HG03342 (cell line): ENCODE measurements around the gene ISG20L2.
"Not testable (repeated sequence)": the region's sequence is repeated elsewhere in the genome, so short reads cannot be mapped to it uniquely, and the experiment has no call there.

Experiments
- ATAC-seq: cut with Tn5 transposase; IDR thresholded peaks from one replicate; pipeline ENCODE4 v1.9.1; 2021; ENCODE audit warnings: mild to moderate bottlenecking, moderate library complexity; ENCODE audit not compliant: unreplicated experiment

Gene ISG20L2, protein sequence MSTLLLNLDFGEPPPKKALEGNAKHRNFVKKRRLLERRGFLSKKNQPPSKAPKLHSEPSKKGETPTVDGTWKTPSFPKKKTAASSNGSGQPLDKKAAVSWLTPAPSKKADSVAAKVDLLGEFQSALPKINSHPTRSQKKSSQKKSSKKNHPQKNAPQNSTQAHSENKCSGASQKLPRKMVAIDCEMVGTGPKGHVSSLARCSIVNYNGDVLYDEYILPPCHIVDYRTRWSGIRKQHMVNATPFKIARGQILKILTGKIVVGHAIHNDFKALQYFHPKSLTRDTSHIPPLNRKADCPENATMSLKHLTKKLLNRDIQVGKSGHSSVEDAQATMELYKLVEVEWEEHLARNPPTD

DNA sequence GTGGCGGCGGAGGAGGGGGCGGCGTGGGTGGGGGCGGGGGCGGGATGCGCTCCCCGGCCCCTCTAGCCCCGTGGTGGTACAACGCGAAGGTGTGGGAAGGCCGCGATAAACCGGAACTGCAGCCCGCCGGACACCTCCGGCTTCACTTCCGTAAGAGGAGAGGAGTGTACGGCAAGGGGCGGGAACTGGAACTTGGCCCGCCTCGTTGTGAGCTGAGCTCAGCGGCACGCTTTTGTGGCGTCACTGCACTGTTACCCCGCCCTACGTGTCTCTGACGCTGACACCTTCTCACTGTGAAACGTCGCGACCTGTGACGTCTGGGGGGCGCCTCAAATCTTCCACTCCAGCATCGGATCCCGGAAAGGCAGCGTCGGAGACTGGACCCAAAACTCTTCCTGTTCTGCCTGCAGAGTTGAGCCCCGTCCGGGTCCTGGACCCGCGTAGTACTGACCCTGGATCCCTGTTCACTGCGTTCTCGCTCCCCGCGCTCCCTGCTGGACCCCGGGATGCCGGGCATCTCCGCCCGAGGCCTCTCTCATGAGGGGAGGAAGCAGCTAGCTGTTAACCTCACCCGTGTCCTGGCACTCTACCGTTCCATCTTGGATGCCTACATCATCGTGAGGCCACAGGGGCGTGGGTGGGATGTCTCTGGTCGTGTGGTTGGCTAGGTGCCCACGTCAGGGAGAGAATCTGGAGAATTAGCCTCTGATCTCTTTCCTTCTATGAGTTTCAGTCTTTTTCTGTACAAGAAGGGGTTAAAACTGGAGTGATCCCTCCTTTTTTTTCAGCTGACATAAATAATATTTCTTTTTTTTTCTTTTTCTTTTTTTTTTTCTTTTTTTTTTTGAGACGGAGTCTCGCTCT, at the start of gene ISG20L2:
Gene ISG20L2 (minus strand): TSS at position 168 of the 864 bp plus-strand sequence. CDS start 1,114 bp downstream, outside the sequence.
- ATAC-seq, result peak; percentile 83

DNA sequence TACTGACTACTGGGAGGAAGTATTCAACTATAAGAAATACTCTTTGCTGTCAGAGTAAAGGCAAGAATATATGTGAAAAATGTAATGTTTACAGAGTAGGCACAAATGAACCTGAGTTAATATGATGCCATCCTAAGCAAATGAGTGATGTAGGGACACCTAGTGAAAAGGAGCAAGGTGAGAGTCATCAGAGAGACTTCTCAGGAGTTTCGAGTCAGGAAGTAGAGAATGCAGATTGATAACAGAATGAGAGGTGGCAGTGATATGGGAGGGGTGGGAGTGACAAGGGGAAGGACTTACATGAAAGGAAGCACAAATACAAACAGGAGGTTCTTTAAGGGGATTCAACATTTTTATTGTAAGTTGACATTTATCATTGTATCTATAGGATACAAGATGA, 49.0 kb upstream of the ISG20L2 start:
- ATAC-seq, result no peak

DNA sequence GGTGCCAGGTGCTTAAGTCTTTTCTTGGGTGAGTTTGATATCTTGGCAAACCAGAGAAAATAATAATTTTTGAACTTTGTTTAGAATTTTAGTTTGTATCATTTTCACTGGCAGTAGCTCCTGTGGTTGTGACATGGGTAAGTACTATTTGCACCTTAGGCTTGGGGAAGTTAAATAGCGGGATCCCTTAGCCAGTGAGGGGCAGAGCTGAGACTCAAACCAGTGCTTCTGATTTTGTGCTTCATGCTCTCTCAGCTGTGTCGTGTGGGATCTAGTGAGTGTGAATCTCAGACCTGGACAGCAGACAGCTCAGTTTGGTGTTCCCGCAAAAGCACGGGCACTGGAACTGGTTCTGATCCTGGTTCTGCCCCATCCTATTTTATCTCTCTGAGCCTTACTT, 48.4 kb upstream of the ISG20L2 start:
- ATAC-seq, result no peak

DNA sequence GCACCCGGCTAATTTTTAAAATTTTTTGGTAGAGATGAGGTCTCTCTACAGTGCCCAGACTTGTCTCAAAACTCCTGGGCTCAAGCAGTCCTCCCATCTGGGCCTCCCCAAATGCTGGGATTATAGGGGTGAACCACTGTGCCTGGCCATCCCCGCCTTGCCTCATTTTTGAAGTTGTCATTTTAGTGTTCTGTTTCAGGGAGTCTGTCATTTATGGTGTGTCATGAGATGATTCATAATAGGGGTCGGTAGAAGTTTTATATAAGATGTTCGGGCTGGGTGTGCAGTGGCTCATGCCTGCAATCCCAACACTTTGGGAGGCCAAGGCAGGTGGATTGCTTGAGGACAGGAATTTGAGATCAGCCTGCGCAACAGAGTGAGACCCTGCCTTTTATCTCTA, 47.2 kb upstream of the ISG20L2 start:
- no peak for ATAC-seq

DNA sequence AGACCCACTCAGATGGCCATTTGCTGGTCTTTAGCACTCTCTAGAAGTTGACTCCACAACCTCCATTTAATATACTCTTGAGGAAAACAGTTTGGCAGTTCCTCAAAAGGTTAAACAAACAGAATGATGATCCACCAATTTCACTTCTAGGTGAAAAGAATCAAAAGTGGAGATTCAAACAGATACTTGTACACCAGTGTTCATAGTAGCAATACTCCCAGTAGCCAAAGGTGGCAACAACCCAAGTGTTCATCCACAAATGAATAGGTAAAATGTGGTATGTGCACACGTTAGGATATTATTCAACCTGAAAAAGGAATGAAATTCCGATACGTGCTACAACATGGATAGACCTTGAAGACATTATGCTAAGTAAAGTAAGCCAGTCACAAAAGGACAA, 45.0 kb upstream of the ISG20L2 start:
- no peak for ATAC-seq

DNA sequence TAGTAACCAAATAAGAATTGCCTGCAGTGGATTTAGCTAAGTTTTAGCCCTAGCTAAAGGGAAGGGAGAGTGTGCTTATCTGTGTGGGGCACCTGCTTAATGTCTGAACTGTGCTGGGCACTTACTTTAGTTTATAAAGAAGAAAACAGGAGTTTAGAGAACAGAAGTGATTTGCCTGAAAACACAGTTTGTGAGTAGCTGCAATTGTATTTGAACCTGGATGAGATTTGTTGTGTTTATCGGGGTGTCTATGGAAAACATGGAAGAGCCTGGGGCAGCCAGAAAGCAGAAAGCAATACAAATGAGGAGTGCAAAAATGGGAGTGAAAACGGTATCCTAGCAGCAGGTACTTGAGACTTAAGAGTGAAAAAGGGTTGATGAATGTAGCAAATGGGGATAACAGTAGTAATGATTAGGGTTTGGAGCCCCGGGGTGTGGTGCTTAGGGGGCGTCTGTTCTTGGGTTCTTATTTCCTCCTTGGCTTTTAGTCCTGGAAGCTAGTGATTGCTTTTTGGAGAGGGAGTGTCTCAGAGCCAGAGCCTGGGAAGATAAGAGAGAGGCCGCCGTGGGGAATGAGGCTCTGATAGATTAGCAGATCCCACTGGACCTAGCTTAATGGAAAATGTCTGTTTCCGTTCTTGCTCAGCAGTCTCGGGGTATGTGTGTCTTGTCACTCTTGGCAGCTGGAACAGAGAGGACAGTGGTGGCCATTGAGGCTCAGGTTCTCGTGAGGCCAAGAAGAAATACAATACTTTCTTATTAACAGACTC, 44.3 kb upstream of the ISG20L2 start:
- no peak for ATAC-seq

DNA sequence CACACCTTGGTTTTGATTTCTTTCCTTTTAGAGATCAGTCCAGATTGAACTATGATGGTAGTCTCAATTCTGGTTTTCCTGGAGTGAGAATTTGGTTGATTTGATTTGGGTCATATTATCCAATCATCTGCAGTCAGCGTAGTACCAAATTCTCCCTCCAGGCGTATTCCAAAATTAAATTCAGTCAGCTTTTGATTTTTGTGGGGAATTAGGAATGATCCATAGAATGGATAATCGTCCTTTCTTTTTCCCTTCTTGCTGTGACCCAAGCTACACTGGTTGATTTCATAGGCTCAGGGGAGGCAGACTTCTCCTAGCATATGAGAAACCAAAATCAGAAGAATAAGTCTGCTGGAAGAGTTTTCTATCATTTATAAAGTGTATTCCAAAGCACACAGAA, 43.7 kb upstream of the ISG20L2 start:
- no peak for ATAC-seq

DNA sequence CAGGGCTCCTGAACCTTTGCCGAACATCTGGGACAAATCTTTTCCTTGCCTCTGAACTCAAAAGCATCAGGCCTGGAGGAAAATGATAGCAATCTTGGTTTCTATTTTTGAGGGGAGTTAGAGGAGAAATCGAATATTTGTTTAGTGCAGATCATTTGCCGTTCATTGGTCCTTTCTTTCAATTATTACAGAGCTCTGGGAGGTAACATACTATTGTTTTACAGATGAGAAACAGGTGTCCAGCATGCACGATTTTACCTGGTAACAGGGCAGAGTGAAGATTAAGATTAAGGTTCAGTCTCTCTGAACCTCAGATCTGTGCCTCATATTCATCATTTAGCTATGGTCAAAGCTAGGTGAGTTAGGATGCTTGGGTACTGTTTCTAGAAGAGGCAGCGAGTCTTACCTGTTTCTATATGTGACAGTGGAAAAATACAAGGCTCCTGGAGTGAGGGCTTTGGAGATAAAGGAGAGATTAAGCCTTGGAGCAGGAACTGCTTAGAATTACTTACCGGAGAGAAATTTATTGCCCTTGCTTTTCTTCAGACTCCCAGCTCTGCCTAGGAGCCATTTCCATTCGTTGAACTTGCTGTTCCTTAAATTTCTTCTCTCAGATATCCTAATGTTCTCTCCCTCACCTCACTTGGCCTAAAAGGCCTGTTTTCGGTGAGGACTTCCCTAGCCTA, 40.2 kb upstream of the ISG20L2 start:
- no peak for ATAC-seq

DNA sequence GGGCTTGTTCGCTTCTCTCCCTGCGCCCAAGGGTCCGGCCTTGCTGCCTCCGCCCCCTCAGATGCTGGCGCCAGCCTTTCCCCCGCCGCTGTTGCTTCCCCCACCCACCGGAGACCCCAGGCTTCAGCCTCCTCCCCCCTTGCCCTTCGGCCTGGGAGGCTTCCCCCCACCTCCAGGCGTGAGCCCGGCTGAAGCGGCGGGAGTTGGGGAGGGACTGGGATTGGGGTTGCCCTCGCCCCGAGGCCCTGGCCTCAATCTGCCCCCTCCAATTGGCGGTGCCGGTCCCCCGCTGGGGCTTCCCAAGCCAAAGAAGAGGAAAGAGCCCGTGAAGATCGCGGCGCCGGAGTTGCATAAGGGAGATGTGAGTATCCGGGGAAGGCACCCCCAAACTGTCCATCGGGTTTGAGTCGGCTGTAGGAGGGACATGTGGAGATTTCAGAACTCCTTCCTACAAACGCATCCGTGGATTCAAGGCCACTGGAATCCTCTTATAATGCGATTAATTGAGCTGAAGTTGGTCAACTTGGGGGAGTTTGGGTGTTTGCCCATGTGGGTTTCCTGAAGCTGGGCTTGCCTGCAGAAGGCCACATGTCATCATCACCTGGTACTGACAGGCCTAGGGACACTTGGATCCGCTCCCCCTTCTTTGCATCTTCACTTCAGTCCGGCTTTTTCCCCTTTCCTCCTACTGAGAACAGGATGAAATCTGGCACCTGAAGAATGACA, 39.5 kb upstream of the ISG20L2 start:
- no peak for ATAC-seq

DNA sequence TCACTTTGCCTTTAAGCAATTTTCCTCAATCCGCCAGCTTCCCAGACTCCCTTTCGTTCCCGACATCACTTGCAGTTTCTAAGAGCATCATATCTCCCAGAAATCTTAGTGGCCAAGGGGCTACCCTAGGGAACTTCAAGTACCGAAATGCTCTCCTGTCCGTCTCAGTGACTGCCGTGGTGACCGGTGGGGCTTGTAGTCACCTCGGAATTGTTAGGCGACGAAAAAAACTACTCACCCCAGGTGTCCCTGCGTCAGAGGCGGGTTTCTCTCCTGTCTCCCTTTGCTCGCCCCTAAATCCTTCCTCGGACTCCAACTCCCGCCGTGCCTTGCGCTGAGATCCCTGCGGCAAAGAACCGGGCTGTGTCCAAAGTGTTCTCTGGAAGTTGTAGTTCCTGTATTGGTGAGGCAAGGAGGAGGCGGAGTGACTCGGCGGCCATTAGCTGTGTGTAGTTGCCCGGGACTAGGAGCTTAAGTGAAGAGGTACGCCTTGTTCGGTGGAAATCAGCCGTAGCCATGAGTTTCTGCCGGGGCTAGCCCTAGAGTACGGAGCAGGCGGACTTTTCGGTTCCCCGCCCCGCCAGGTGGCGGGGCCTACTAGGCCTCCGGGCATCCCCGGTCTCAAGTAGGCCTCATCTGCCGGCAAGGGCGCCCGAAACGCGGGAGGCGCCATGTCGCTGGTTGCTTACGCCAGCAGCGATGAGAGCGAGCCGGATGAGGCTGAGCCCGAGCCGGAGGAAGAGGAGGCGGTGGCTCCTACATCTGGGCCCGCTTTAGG, 38.7 kb upstream of the ISG20L2 start, which contains the start of gene PRCC:
Gene PRCC (plus strand): TSS at position 435 of the 778 bp plus-strand sequence. CDS start 237 bp downstream, at position 672.
- ATAC-seq, result peak; percentile 92

DNA sequence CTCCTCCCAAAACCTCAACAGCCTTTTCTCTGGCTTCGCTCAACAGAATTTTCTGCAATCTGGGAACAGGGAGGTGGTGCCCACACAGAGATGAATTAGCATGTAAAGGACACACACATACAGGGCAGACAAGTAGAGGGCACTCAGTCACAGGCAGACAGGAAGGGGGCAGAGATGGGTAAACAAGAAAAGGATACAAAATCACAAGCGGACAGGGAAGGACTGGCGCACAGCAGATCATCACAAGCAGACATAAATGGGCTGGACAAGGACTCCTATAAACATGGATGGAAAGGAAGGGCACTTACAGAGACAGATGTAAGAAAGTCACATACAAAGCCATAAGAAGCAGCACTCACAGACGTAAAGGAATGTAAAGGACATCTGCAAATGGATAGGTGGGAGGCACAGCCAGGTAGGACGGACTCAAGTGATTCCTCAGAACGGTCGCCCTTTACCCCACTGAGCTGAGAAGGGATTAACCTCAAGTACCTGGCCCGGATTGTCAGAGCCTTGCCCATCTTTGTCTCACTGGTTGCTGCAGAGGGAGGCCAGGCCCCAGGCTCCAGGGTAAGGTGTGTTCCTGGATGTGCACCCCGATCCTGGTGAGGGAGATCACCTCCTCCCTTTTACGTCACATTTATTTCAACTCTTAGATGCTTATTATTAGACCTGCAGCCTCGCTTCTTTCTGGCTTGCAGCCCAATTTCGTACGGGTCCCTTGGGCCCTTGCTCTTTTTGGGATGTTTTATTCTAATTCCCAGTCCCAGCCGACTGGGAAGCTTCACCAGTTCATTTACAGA, 37.9 kb upstream of the ISG20L2 start:
- peak; percentile 5 for ATAC-seq

DNA sequence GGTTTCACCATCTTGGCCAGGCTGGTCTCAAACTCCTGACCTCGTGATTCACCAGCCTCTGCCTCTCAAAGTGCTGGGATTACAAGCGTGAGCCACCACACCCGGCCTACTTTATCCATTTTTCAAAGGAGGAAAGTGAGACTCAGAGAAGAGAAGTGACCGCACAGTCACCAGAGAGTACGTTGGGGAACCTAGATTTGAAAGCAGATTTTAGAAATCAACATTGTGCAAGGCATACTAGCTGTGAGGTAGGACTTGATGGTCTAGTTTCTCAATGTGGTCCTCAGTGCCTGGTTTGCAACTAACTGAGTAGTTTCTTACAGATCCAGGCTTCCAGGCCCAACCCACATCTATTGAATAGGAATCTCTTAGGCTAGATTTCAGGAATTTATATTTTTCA, 37.1 kb upstream of the ISG20L2 start:
- ATAC-seq, result no peak

DNA sequence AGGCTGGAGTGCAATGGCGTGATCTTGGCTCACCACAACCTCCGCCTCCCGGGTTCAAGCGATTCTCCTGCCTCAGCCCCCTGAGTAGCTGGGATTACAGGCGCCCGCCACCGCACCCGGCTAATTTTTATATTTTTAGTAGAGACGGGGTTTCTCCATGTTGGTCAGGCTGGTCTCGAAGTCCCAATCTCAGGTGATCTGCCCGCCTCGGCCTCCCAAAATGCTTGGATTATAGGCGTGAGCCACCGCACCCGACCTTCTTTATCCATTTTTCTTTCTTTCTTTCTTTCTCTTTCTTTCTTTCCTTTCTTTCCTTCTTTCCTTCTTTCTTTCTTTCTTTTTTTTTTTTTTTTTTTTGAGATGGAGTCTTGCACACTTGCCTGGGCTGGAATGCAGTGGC, 36.6 kb upstream of the ISG20L2 start:
- ATAC-seq, result not testable (repeated sequence)

DNA sequence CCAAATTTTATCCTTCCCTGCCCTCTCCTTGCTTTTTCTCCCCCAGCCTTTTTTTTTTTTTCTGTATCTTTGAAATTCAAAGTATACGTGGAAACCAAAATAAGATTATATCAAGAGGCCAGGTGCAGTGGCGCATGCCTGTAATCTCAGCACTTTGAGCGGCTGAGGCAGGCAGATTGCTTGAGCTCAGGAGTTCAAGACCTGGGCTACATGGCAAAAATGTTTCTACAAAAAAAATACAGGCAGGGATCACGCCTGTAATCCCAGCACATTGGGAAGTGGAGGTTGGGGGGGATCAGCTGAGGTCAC, 32.2 kb upstream of the ISG20L2 start:
- no peak for ATAC-seq

DNA sequence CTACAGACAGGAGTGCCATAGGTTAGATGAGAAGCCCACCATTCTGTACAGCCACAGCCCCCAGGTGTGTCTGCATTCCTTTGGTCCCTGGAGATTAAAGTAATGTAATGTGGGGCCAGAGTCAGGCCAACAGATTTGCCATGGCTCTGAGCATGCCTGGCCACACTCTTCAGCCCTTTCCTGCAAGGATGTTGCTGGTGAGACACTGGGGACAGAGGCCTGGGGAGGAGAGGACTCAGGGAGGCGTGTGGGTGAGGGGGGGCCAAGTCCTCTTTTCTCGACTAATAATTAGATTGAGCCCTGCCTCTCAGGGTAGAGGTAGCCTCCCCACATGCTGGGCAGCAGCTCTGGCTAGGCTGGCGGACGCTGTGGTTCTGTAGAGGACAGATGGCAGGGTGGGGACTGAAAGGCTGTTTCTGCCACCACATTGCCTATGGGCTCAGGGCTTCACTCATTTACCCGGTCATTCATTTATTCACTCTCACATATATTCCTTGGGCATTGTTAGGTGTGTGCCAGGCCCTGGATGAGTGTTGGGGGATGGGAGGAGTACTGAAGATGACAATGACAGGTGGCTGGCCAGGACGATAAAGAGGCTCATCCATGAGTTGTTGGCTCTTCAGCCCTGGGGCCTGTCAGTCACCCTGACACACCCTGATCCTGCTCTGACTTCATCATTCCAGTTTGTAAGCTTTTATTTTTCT, 31.7 kb upstream of the ISG20L2 start:
- ATAC-seq, result no peak

DNA sequence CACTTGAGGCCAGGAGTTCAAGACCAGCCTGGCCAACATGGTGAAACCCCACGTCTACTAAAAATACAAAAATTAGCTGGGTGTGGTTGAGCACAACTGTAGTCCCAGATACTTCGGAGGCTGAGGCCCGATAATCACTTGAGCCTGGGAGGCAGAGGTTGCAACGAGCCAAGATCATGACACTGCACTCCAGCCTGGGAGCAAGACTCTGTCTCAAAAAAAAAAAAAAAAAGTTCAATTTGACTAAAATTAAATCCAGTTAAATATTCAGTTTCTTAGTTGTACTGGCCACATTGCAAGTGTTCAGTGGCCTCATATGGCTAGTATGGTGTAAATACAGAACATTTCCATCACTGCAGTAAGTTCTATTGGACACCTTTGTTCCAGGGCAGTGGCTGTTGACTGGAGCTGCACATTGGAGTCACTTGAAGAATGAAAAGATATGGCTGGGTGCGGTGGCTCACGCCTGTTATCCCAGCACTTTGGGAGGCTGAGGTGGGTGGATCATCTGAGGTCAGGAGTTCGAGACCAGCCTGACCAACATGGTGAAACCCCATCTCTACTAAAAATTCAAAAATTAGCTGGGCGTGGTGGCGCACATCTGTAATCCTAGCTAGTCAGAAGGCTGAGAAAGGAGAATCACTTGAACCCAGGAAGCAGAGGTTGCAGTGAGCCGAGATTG, 29.1 kb upstream of the ISG20L2 start:
- not testable (repeated sequence) for ATAC-seq

DNA sequence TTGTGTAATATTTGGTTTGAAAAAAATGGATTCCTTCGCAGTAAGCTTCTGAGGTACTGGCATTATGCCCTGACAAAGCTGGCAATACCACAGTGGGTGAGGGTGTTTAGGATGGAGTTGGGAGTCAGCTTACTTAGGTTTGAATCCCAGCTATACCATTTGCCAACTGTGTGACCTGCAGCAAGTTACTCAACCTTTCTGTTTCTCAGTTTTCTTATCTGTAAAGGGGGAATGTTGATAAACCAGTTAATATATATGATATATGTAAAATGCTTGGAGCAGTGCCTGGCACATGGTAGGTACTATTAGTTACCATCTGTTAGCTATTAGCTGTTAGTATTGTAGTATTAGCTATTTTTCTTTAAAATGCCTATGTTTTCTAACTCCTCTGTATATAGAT, 27.8 kb upstream of the ISG20L2 start:
- no peak for ATAC-seq
